ENCODE results near the gene FUT8.

The FUT8 gene

DNA sequence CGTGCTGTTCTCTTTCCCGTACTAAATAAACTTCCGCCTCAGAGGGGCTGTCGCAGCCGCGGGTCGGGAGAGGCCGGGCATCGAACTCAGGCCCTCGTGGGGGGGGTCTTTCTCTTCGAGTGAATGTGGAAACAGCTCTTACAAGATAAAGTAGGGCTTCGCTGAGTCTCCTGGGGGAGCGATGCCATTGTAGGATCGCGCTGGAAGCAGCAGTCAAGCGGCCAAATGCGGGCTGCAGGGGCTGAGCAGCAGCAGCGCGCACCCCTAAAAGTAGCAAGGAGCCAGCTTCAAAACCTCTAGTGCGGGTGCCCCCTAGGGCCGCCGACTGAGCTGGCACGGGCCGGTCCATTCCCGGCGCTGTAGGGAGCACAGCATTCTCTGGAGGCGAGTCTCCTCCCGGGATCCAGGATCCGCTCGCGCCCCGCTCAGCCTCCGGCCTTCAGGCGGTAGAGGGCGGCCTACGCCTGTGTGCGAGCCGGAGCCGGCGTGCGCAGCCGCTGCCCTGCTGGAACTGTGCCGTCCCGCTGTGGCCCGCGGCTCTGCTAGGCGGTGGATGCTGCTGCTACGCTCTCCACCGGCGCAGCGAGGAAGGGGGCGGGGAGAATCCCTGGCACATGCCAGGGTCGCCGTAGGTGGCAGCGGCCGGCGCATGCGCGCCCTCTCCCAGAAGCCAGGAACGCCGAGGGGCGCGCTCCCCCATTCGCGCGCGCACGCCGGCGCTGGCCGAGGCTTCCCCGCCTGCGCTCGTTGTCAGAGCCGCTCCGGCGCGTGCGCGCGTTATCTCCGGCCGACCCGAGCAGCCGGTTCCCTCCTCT is at the start of gene FUT8:
Gene FUT8 (plus strand): TSS at position 699 of the 815 bp plus-strand sequence. CDS start 148,834 bp downstream, outside the sequence.
- DNase-seq (ENCODE audit: low read depth) = peak; percentile 88

DNA sequence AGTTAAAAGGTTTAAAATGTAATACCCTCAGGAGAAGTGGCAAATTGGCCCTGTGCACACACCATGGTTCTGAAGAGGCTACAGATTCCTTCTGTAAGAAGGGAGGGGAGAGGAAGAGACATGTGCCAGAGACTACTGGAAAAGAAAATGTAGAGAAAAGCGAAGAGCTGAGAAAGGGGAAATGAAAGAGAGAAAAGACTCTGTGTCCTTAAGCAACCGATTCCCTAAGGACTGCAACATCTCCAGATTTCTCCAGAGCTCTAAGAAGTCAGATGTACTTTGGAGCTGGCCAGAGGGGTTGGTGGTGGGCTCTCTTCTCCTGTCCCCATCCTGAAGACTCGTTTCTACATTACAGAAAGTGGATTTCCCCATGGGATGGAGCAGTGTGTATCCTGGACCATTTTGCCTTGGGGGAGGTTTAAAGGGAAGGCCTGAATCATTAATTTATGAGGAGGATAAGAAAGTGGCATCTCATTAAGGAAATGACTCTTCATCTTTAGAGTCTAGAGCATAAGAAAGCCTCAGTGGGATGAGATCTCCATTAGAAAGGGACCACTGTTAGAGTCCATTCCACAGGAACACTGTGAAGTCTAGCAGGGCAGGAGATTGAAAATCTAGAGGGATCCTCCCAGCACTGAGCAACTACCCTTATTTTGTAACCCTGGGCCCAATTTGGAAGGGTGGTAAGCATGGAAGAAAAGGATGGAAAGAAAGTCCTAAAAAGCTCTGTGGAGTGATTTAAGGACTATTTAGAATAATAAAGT is 45.5 kb upstream of the FUT8 start:
- no peak for DNase-seq (ENCODE audit: low read depth)

GRCh38 chr14:65369560-65369959 is 43.0 kb upstream of the FUT8 start:
- DNase-seq (ENCODE audit: low read depth) = no peak

GRCh38 chr14:65370801-65371248 is 41.7 kb upstream of the FUT8 start:
- DNase-seq (ENCODE audit: low read depth) = no peak

DNA sequence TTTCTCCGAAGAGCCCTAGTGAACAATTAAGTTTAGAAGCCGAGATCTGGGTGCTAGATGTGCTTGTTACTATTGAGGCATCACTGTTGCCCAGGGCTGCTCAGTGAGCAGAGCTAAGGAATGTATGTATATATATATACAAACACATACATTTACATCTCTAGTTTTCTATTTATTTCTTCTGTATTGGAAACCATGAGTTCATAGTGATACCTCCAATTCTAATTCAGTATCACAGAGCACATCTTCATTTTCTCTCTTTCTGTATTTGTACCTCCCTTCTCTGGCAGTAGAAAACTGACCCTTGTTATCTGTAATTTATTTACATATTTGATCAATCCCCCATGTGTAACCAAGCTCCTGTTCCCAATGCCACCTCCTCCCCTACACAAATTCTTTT is 40.7 kb upstream of the FUT8 start:
- no peak for DNase-seq (ENCODE audit: low read depth)

DNA sequence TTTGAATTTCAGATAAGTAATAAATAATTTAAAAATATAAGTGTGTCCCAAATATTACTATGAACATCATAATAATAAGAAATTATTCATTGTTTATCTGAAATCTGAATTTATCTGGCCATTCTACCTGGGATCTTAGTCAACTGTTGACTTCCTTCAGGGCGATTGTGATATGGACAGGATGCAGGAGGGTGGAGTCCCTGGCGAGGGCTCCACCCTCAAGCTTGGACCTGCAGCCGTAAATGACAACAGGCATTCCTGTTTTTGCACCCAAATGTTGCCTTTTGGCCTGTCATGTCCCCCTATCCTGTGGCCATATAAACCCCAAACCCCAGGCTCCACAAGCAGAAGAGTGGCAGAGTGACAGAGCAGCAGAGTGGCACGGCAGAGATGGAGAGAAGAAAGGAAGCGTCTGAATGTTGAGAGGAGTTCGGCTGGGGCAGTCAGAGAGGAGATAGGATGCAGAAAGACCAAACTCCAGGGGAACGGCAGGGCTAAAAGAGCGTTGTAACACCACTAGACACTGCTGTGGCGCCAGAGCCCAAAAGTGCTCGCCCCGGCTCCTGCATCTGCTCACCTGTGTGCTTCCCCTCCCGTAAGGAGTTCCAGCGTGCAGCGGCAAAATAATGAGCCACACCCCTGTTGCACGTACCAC is 39.4 kb upstream of the FUT8 start:
- no peak for DNase-seq (ENCODE audit: low read depth)

- DNase-seq (ENCODE audit: low read depth) = no peak
Observed at GRCh38 chr14:65373671-65374039, 38.9 kb upstream of the FUT8 start.

DNA sequence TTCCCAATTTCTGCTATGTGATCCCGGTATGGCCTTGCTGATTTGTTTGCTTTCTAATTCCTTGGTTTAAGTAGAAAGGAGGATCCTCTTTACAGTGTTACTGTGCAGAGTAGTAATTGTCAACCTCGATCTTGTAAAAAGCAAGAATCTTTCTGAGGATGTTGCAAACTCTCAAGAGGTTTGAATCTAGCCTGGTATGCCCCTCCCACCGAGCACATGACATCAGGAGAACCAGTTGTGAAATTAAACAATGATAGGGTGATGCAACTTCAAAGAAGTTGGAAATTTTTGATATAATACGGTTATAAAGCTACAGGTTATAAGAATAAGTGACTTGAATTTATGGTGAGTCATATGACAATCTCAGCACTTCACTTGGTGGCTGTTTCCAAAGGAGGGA is 35.0 kb upstream of the FUT8 start:
- no peak for DNase-seq (ENCODE audit: low read depth)

DNA sequence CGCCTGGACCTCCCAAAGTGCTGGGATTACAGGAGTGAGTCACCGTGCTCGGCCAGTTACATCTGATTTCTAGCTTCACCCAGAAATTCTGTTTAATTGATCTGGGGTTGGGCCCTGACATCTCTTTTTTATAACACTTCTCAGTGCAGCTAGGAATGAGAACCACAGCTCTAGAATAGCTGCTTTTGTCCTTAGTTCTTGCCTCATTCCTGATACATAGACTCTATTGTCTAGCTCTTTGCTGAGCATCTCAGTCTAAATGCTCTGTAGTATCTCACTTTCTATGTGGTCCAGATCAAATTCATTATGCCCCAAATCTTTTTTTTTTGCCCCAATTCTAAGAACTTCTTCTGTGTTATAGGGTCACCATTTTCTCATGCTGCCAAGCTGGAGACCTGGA is 29.9 kb upstream of the FUT8 start:
- no peak for DNase-seq (ENCODE audit: low read depth)

GRCh38 chr14:65387171-65387570 is 25.4 kb upstream of the FUT8 start:
- no peak for DNase-seq (ENCODE audit: low read depth)

GRCh38 chr14:65387628-65388027 is 24.9 kb upstream of the FUT8 start:
- DNase-seq (ENCODE audit: low read depth) = no peak

DNA sequence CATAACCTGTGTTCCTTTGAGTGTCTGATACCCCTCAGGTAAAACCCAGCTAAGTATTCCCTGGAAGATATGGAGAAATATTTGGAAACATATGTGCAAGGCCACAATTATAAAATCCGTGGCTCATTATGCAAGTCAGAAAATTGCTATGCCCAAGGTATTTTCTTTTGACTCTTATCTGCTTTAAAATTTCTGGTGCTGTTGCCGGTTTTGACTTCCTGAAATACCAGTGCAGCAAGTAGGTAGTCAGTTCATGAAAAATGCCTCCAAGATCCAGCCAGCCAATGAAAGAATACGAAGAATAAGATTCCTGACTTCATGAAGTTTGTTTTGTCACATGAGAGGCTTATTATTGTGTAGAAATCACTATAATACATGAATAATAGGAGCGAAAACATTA is 20.2 kb upstream of the FUT8 start:
- DNase-seq (ENCODE audit: low read depth) = no peak

DNA sequence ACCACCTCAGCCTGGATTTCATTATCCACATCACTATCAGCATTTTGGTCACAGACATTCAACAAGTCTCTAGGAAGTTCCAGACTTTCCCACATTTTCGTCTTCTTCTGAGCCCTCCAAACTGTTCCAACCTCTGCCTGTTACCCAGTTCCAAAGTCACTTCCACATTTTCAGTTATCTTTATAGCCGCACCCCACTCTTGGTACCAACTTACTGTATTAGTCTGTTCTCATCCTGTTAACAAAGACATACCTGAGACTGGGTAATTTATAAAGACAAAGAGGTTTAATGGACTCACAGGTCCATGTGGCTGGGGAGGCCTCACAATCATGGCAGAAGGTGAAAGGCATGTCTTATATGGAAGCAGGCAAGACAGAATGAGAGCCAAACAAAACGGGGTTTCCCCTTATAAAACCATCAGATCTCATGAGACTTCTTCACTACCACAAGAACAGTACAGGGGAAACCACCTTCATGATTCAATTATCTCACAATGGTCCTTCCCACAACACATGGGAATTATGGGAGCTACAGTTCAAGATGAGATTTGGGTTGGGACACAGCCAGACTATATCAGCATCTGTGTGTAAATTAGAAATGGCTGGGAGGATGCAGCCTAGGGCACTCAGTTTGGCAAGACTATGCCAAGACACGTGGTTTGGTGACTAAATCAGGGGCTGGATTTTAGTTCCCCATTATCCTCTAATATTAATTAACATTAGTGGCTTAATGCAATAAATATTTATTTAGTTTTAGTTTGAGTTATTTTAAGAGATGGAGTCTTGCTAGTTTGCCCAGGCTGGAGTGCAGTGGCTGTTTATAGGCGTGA is 16.2 kb upstream of the FUT8 start:
- no peak for DNase-seq (ENCODE audit: low read depth)

DNA sequence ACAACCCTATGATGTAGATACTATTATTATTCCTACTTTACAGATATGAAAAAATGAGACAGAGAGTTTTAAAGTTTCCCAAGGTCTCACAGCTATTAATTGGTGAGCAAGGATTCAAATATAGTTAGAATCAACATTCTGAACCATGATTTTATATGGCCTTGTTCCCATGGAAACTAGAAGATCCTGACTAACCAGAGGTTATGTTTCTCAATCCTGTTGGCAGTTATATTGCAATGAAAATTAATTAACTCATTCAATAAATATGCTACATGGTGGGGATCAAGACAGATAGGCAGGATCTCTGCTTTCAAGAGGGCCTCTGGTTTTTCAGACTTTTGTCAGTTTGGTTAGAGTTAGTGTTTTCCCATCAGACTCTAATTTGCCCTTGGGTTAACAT is 9.3 kb upstream of the FUT8 start:
- DNase-seq (ENCODE audit: low read depth) = peak; percentile 85

GRCh38 chr14:65408113-65408512 is 4.4 kb upstream of the FUT8 start:
- no peak for DNase-seq (ENCODE audit: low read depth)

GRCh38 chr14:65410640-65411039 is 1.9 kb upstream of the FUT8 start:
- DNase-seq (ENCODE audit: low read depth) = no peak

- DNase-seq (ENCODE audit: low read depth) = peak; percentile 91
Observed at GRCh38 chr14:65411656-65412031, 886 bp upstream of the FUT8 start.

- DNase-seq (ENCODE audit: low read depth) = peak; percentile 48
Observed at GRCh38 chr14:65412856-65413738, 567 bp downstream of the FUT8 start.

DNA sequence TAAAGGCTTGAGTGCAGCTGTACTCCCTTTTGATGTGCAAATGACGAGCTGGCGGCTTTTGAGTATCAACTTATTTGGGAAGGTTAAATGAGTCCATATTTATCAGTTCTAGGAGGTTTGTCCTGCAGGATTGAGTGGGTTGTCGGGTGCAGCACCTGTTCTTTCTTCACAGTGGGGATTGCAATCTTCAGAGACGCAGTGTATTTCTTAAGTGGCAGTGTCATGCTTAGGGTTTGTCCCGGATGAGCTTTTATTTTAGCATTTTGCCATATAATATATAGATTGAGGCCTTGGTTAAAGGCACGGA is 1.2 kb downstream of the FUT8 start:
- no peak for DNase-seq (ENCODE audit: low read depth)

GRCh38 chr14:65414961-65415589 is 2.5 kb downstream of the FUT8 start:
- DNase-seq (ENCODE audit: low read depth) = no peak

DNA sequence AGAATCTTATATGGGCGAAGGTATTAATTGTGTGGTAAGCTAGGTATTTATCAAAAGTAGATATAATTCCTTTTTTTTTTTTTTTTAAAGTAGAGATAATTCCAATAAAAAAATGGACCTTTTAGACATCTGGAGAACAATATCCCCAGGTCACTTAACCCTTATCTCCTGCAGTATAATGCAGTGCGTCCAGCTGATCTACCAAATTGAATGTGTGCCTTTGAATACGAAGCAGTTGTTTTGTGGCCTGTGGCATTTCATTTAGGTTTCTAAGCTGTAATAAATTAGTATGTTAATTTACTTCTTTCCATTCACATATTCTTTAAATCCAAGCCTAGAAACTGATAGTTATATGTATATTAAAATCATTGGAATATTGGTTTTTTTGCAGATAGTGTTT is 3.1 kb downstream of the FUT8 start:
- no peak for DNase-seq (ENCODE audit: low read depth)
